GM12874 (cell line): ENCODE results near the gene CLCN4.

ENCODE experiments used
- CTCF ChIP-seq: IDR thresholded peaks from 2 replicates; pipeline ENCODE4 v1.5.1; 2011; ENCODE audit warnings: low read depth, mild to moderate bottlenecking, control low read depth, low read length, moderate library complexity; ENCODE audit not compliant: insufficient read depth

CLCN4 gene

GRCh38 chrX:10120828-10121227, 35.9 kb upstream of the CLCN4 start:
- TF ChIP-seq CTCF: no peak

GRCh38 chrX:10121787-10122186, 35.0 kb upstream of the CLCN4 start:
- no peak for TF ChIP-seq CTCF

GRCh38 chrX:10124506-10125247, 32.1 kb upstream of the CLCN4 start:
- TF ChIP-seq CTCF: no peak

- no peak for TF ChIP-seq CTCF
Observed at GRCh38 chrX:10125248-10125615, 31.5 kb upstream of the CLCN4 start.

- TF ChIP-seq CTCF: no peak
Observed at GRCh38 chrX:10126044-10126443, 30.7 kb upstream of the CLCN4 start.

GRCh38 chrX:10126834-10127233, 29.9 kb upstream of the CLCN4 start:
- no peak for TF ChIP-seq CTCF

GRCh38 chrX:10128386-10128785, 28.4 kb upstream of the CLCN4 start:
- no peak for TF ChIP-seq CTCF
